Esophagus muscularis mucosa (tissue), 4 donors: ENCODE data around the gene OR6J1.

Experiments
- CTCF ChIP-seq, 3 experiments: fragments of 200-600 bp in 2 of 3; fragments of 450-650 bp in 1 of 3; sonication (generic) in 2 of 3; IDR thresholded peaks; one replicate each; pipeline ENCODE4 v1.5.1; 2017 to 2019; ENCODE audit warnings: antibody characterized with exemption in 3 of 3, mild to moderate bottlenecking in 2 of 3, moderate library complexity in 1 of 3
- EP300 ChIP-seq: sonication (generic); formaldehyde crosslinking; IDR thresholded peaks from one replicate; pipeline ENCODE4 v1.6.1; 2017; ENCODE audit warnings: antibody characterized with exemption
- POLR2A ChIP-seq: fragments of 450-650 bp; IDR thresholded peaks from one replicate; pipeline ENCODE4 v1.6.1; 2017; ENCODE audit warnings: antibody characterized with exemption, moderate library complexity, mild to moderate bottlenecking, low read depth
- POLR2AphosphoS5 ChIP-seq, 2 donors: sonication (generic); formaldehyde crosslinking; IDR thresholded peaks; one replicate each; pipeline ENCODE4 v1.6.1; 2017; ENCODE audit warnings: antibody characterized with exemption in 2 of 2

GRCh38 chr14:22689199-22689598 lies 45.0 kb upstream of the OR6J1 start:
- TF ChIP-seq CTCF (IDR thresholded peaks at IDR 0.05), result no peak
- no peak for TF ChIP-seq POLR2A
- TF ChIP-seq EP300, result no peak
- TF ChIP-seq POLR2AphosphoS5 (IDR thresholded peaks at IDR 0.05), result no peak
